Measurements from ENCODE around the gene CFAP119.

Gene CFAP119

GRCh38 chr16:30805370-30806169 lies 43.7 kb upstream of the CFAP119 start:
- Histone ChIP-seq H3K79me2 (ENCODE audit: insufficient read depth, low read length) (no peaks in the 10 kb centered on the region), H3K9me3 (ENCODE audit: insufficient read depth, low read length) (no peaks in the 10 kb centered on the region), H3K27me3 (ENCODE audit: low read length) (no peaks in the 10 kb centered on the region), H3F3A (ENCODE audit: insufficient read depth) (no peaks in the 10 kb centered on the region), H3K4me3 (ENCODE audit: insufficient read depth, low read length, poor library complexity, severe bottlenecking) (no peak overlapping the region), H3K4me2 (ENCODE audit: low read depth, low read length, poor library complexity, severe bottlenecking) (no peak overlapping the region), H3K27ac (ENCODE audit: low read depth, low read length) (no peak overlapping the region), H3K36me3 (ENCODE audit: low read length) (no peaks in the 10 kb centered on the region), H3K9me2 (replicated peaks; ENCODE audit: insufficient read depth, low read length) (no peaks in the 10 kb centered on the region), H2AFZ (ENCODE audit: low read depth, low read length, severe bottlenecking) (no peak overlapping the region), H4K20me1 (ENCODE audit: low read depth, low read length) (no peaks in the 10 kb centered on the region), H3K9ac (ENCODE audit: low read length) (no peak overlapping the region)
- no peak for TF ChIP-seq CTCF (IDR thresholded peaks at IDR 0.05; ENCODE audit: insufficient read depth, low read length, poor library complexity, severe bottlenecking)
- no peak for TF ChIP-seq EZH2phosphoT487 (conservative IDR thresholded peaks at IDR 0.05; ENCODE audit: low read length)

GRCh38 chr16:30805056-30805369 lies 43.2 kb upstream of the CFAP119 start:
- no peak overlapping the region for H2AFZ ChIP-seq (ENCODE audit: low read depth, low read length, severe bottlenecking)
- no peaks in the 10 kb centered on the region for H3K9me2 ChIP-seq (replicated peaks; ENCODE audit: insufficient read depth, low read length)
- no peaks in the 10 kb centered on the region for H4K20me1 ChIP-seq (ENCODE audit: low read depth, low read length)
- no peaks in the 10 kb centered on the region for H3K27me3 ChIP-seq (ENCODE audit: low read length)
- no peaks in the 10 kb centered on the region for H3K36me3 ChIP-seq (ENCODE audit: low read length)
- no peak overlapping the region for H3K4me2 ChIP-seq (ENCODE audit: low read depth, low read length, poor library complexity, severe bottlenecking)
- TF ChIP-seq CTCF (IDR thresholded peaks at IDR 0.05; ENCODE audit: insufficient read depth, low read length, poor library complexity, severe bottlenecking) (no peak), EZH2phosphoT487 (conservative IDR thresholded peaks at IDR 0.05; ENCODE audit: low read length) (no peak)
- no peak overlapping the region for H3K27ac ChIP-seq (ENCODE audit: low read depth, low read length)
- H3K9me3 ChIP-seq (ENCODE audit: insufficient read depth, low read length), result no peaks in the 10 kb centered on the region
- H3F3A ChIP-seq (ENCODE audit: insufficient read depth), result no peaks in the 10 kb centered on the region
- H3K4me3 ChIP-seq (ENCODE audit: insufficient read depth, low read length, poor library complexity, severe bottlenecking), result no peak overlapping the region
- no peak overlapping the region for H3K9ac ChIP-seq (ENCODE audit: low read length)
- H3K79me2 ChIP-seq (ENCODE audit: insufficient read depth, low read length), result no peaks in the 10 kb centered on the region

GRCh38 chr16:30802936-30803335 lies 41.1 kb upstream of the CFAP119 start:
- no peak overlapping the region for H3K27ac ChIP-seq (ENCODE audit: low read depth, low read length)
- TF ChIP-seq EZH2phosphoT487 (conservative IDR thresholded peaks at IDR 0.05; ENCODE audit: low read length) (no peak), CTCF (IDR thresholded peaks at IDR 0.05; ENCODE audit: insufficient read depth, low read length, poor library complexity, severe bottlenecking) (no peak)
- H3K9me3 ChIP-seq (ENCODE audit: insufficient read depth, low read length), result no peaks in the 10 kb centered on the region
- H4K20me1 ChIP-seq (ENCODE audit: low read depth, low read length), result no peaks in the 10 kb centered on the region
- H2AFZ ChIP-seq (ENCODE audit: low read depth, low read length, severe bottlenecking), result no peak overlapping the region
- no peak overlapping the region for H3K9ac ChIP-seq (ENCODE audit: low read length)
- H3K9me2 ChIP-seq (replicated peaks; ENCODE audit: insufficient read depth, low read length), result no peaks in the 10 kb centered on the region
- no peaks in the 10 kb centered on the region for H3F3A ChIP-seq (ENCODE audit: insufficient read depth)
- no peak overlapping the region for H3K4me2 ChIP-seq (ENCODE audit: low read depth, low read length, poor library complexity, severe bottlenecking)
- H3K36me3 ChIP-seq (ENCODE audit: low read length), result no peaks in the 10 kb centered on the region
- H3K27me3 ChIP-seq (ENCODE audit: low read length), result no peaks in the 10 kb centered on the region
- H3K4me3 ChIP-seq (ENCODE audit: insufficient read depth, low read length, poor library complexity, severe bottlenecking), result no peak overlapping the region
- no peaks in the 10 kb centered on the region for H3K79me2 ChIP-seq (ENCODE audit: insufficient read depth, low read length)

Data from SU-DHL-6 (cell line).